HEK293 (cell line): Measurements from ENCODE around the gene ACTR3.

Source experiments
- CTCF ChIA-PET: fragments of 350-600 bp; formaldehyde crosslinking; extraction: SDS; loops from one replicate; lab custom pipeline; 2021; ENCODE audit warnings: antibody characterized with exemption; lab: Yijun Ruan, JAX
- POLR2A ChIA-PET: fragments of 300-600 bp; formaldehyde crosslinking; extraction: SDS; loops from one replicate; lab custom pipeline; 2020; ENCODE audit warnings: antibody characterized with exemption, inconsistent platforms; lab: Yijun Ruan, JAX
- H3K27ac ChIP-seq: fragments of 200-500 bp; sonication (Bioruptor generic); 2 replicates; pipeline ENCODE4 v1.5.1; 2014; ENCODE audit warnings: low read depth, low read length, control low read depth, inconsistent platforms; ENCODE audit errors: extremely low read depth
- H3K36me3 ChIP-seq, 2 experiments: fragments of 200-500 bp in 1 of 2; sonication (Bioruptor generic) in 1 of 2; 1 replicate in 1 of 2; 2 replicates in 1 of 2; pipeline ENCODE4 v1.5.1; 2014 to 2017; ENCODE audit warnings: inconsistent platforms in 2 of 2, low read length in 2 of 2; ENCODE audit not compliant: control insufficient read depth in 2 of 2, insufficient read depth in 1 of 2
- H3K4me1 ChIP-seq: fragments of 200-500 bp; sonication (Bioruptor generic); 2 replicates; pipeline ENCODE4 v1.5.1; 2014; ENCODE audit warnings: mild to moderate bottlenecking, low read length, inconsistent platforms; ENCODE audit not compliant: control insufficient read depth, insufficient read depth
- H3K4me3 ChIP-seq: 2 replicates; pipeline ENCODE4 v1.5.1; 2011; ENCODE audit warnings: low read depth, mild to moderate bottlenecking, control low read depth, low read length, moderate library complexity
- H3K9me3 ChIP-seq: fragments of 200-500 bp; sonication (Bioruptor generic); 2 replicates; pipeline ENCODE4 v1.5.1; 2014; ENCODE audit warnings: low read depth, low read length, inconsistent platforms; ENCODE audit not compliant: control insufficient read depth, insufficient read depth
- HIC1 ChIP-seq: fragments of 450-650 bp; formaldehyde crosslinking; IDR thresholded peaks from 2 replicates; pipeline ENCODE4 v1.5.1; 2016; ENCODE audit warnings: missing biosample characterization, missing genetic modification characterization
- OVOL3 ChIP-seq: fragments of 450-650 bp; formaldehyde crosslinking; IDR thresholded peaks from 2 replicates; pipeline ENCODE4 v1.5.1; 2016; ENCODE audit warnings: missing biosample characterization, missing genetic modification characterization
- SP3 ChIP-seq: fragments of 450-650 bp; formaldehyde crosslinking; IDR thresholded peaks from 2 replicates; pipeline ENCODE4 v1.5.1; 2016; ENCODE audit warnings: missing biosample characterization, missing genetic modification characterization
- ZBTB21 ChIP-seq: fragments of 450-650 bp; formaldehyde crosslinking; IDR thresholded peaks from 2 replicates; pipeline ENCODE4 v1.5.1; 2017; ENCODE audit warnings: missing biosample characterization, missing genetic modification characterization
- ZEB2 ChIP-seq: fragments of 450-650 bp; formaldehyde crosslinking; IDR thresholded peaks from 2 replicates; pipeline ENCODE4 v1.5.1; 2016; ENCODE audit warnings: missing biosample characterization, missing genetic modification characterization
- ZFP69B ChIP-seq: fragments of 450-650 bp; formaldehyde crosslinking; IDR thresholded peaks from 2 replicates; pipeline ENCODE4 v1.5.1; 2016; ENCODE audit warnings: missing biosample characterization, missing genetic modification characterization
- ZNF10 ChIP-seq: fragments of 450-650 bp; formaldehyde crosslinking; IDR thresholded peaks from 2 replicates; pipeline ENCODE4 v1.5.1; 2017; ENCODE audit warnings: missing biosample characterization, missing genetic modification characterization
- ZNF169 ChIP-seq: fragments of 450-650 bp; formaldehyde crosslinking; IDR thresholded peaks from 2 replicates; pipeline ENCODE4 v1.5.1; 2016; ENCODE audit warnings: missing biosample characterization, missing genetic modification characterization
- ZNF211 ChIP-seq: fragments of 450-650 bp; formaldehyde crosslinking; IDR thresholded peaks from 2 replicates; pipeline ENCODE4 v1.5.1; 2016; ENCODE audit warnings: low read depth, missing biosample characterization, missing genetic modification characterization
- ZNF23 ChIP-seq: fragments of 450-650 bp; formaldehyde crosslinking; IDR thresholded peaks from 2 replicates; pipeline ENCODE4 v1.5.1; 2016; ENCODE audit warnings: missing biosample characterization, missing genetic modification characterization, borderline replicate concordance
- ZNF26 ChIP-seq: fragments of 450-650 bp; formaldehyde crosslinking; IDR thresholded peaks from 2 replicates; pipeline ENCODE4 v1.5.1; 2016; ENCODE audit warnings: missing biosample characterization, missing genetic modification characterization
- ZNF350 ChIP-seq: fragments of 450-650 bp; formaldehyde crosslinking; IDR thresholded peaks from 2 replicates; pipeline ENCODE4 v1.5.0; 2017; ENCODE audit warnings: missing biosample characterization, mild to moderate bottlenecking, missing genetic modification characterization
- ZNF449 ChIP-seq: fragments of 450-650 bp; formaldehyde crosslinking; IDR thresholded peaks from 2 replicates; pipeline ENCODE4 v1.5.1; 2017; ENCODE audit warnings: missing biosample characterization, mild to moderate bottlenecking, missing genetic modification characterization, moderate library complexity
- ZNF48 ChIP-seq: fragments of 450-650 bp; formaldehyde crosslinking; IDR thresholded peaks from 2 replicates; pipeline ENCODE4 v1.5.1; 2016; ENCODE audit warnings: missing biosample characterization, missing genetic modification characterization
- ZNF513 ChIP-seq: fragments of 450-650 bp; IDR thresholded peaks from 2 replicates; pipeline ENCODE4 v1.5.1; 2018; ENCODE audit warnings: missing biosample characterization, missing genetic modification characterization
- ZNF544 ChIP-seq: fragments of 450-650 bp; formaldehyde crosslinking; IDR thresholded peaks from 2 replicates; pipeline ENCODE4 v1.5.0; 2017; ENCODE audit warnings: missing biosample characterization, missing genetic modification characterization
- ZNF561 ChIP-seq: fragments of 450-650 bp; IDR thresholded peaks from 2 replicates; pipeline ENCODE4 v1.5.1; 2018; ENCODE audit warnings: missing biosample characterization, missing genetic modification characterization, borderline replicate concordance
- ZNF600 ChIP-seq: fragments of 450-650 bp; formaldehyde crosslinking; IDR thresholded peaks from 2 replicates; pipeline ENCODE4 v1.5.1; 2016; ENCODE audit warnings: missing biosample characterization, missing genetic modification characterization
- ZNF692 ChIP-seq: fragments of 450-650 bp; formaldehyde crosslinking; IDR thresholded peaks from 2 replicates; pipeline ENCODE4 v1.5.1; 2016; ENCODE audit warnings: missing biosample characterization, missing genetic modification characterization
- ZSCAN23 ChIP-seq: fragments of 450-650 bp; formaldehyde crosslinking; IDR thresholded peaks from 2 replicates; pipeline ENCODE4 v1.5.1; 2016; ENCODE audit warnings: missing biosample characterization, missing genetic modification characterization

The ACTR3 gene

GRCh38 chr2:113895301-113895700, 5.4 kb downstream of the ACTR3 start:
- Histone ChIP-seq H3K9me3 (no peaks in the 10 kb centered on the region), H3K36me3 (no peaks in the 10 kb centered on the region), H3K4me3 (no peak overlapping the region), H3K27ac (no peak overlapping the region), H3K4me1 (peaks cover 43% of the 10 kb centered on the region)
- ChIA-PET POLR2A (interaction anchor here (0.7 to 1.5 kb wide), 2 partner anchors 11 to 139 kb away, joined by 3 to 5 read pairs; partner anchors contain the start of gene SLC35F5), CTCF (interaction anchor here (0.6 kb wide), 1 partner anchor 16 kb away, joined by 3 read pairs; no protein-coding TSS in a partner anchor)
- no peak for TF ChIP-seq ZNF561 (tag by site-specific recombination)

GRCh38 chr2:113895819-113896563, 6.1 kb downstream of the ACTR3 start:
- Histone ChIP-seq H3K4me3 (no peak overlapping the region), H3K36me3 (no peaks in the 10 kb centered on the region; a peak in 1 of 3 replicates), H3K4me1 (peaks cover 43% of the 10 kb centered on the region), H3K9me3 (no peaks in the 10 kb centered on the region), H3K27ac (no peak overlapping the region)
- TF ChIP-seq ZNF449 = no peak
- no peak for TF ChIP-seq ZSCAN23 (tag by site-specific recombination)
- TF ChIP-seq ZNF544 = no peak
- TF ChIP-seq ZNF26 (tag by site-specific recombination) = no peak
- no peak for TF ChIP-seq ZNF513 (tag by site-specific recombination)
- TF ChIP-seq ZNF23 (tag by site-specific recombination) = no peak
- TF ChIP-seq ZEB2 (tag by site-specific recombination) = no peak
- TF ChIP-seq ZFP69B (tag by site-specific recombination) = no peak
- no peak for TF ChIP-seq HIC1
- TF ChIP-seq ZNF692 (tag by site-specific recombination) = no peak
- no peak for TF ChIP-seq ZNF350 (tag by site-specific recombination)
- no peak for TF ChIP-seq OVOL3
- TF ChIP-seq ZBTB21 (tag by site-specific recombination) = no peak
- no peak for TF ChIP-seq ZNF48
- TF ChIP-seq SP3 (tag by site-specific recombination) = no peak
- TF ChIP-seq ZNF169 (tag by site-specific recombination) = no peak
- no peak for TF ChIP-seq ZNF211
- no peak for TF ChIP-seq ZNF10 (tag by site-specific recombination)
- no peak for TF ChIP-seq ZNF600
- ChIA-PET CTCF (no interaction called here), POLR2A (interaction anchor here (1.2 to 1.3 kb wide), 2 partner anchors 19 to 140 kb away, joined by 3 to 7 read pairs; partner anchors contain the start of gene SLC35F5)
